22Rv1 (cell line): ENCODE measurements around the gene POU2F2.

Source experiments
- ZFX ChIP-seq: fragments of 450-650 bp; IDR thresholded peaks from 2 replicates; pipeline ENCODE4 v1.6.1; 2017; ENCODE audit warnings: antibody characterized with exemption, borderline replicate concordance
- TF ChIP-seq, protein P1 (sequence below): fragments of 450-650 bp; IDR thresholded peaks from 2 replicates; pipeline ENCODE4 v1.5.1; 2017; ENCODE audit warnings: mild to moderate bottlenecking

DNA sequence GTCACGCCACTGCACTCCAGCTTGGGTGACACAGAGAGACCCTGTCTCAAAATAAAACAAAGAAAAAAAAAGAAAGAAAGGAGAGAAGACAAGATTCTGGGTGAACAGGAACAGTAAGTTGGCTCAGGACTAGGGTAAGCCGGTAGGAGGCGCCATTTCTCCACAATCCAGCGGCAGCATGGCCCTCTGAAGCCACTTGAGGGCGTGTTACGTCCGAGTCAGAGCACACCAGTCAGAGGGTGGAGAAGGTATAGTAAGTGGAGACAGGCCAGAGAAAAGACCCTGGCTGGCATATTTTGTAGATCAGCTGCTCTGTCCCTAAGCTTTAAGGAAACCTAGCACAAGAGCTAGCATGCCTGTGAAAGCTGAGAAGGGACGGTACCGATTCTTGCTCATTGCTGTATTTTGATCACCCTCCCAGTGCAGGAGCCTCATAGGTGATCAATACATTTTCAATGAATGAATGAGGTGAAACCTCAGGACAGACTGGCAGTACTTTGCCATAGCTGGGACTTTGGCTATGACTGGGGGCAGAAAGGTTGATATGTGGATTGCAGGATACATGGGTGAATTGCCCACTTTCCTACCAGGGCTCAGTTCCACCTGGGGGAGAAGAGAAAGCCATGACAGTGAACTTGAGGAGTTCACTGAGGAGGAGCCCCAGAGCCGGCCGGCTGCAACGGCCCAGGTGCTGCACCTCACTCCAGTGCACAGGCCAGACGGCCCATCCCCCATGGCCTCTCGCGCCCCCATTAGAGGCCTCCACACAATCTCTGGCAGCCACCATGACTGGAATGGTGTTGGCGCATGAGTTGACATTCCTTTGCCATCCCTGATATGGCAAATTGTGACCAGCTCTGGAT, 23.5 kb downstream of the POU2F2 start:
- TF ChIP-seq, protein P1, sequence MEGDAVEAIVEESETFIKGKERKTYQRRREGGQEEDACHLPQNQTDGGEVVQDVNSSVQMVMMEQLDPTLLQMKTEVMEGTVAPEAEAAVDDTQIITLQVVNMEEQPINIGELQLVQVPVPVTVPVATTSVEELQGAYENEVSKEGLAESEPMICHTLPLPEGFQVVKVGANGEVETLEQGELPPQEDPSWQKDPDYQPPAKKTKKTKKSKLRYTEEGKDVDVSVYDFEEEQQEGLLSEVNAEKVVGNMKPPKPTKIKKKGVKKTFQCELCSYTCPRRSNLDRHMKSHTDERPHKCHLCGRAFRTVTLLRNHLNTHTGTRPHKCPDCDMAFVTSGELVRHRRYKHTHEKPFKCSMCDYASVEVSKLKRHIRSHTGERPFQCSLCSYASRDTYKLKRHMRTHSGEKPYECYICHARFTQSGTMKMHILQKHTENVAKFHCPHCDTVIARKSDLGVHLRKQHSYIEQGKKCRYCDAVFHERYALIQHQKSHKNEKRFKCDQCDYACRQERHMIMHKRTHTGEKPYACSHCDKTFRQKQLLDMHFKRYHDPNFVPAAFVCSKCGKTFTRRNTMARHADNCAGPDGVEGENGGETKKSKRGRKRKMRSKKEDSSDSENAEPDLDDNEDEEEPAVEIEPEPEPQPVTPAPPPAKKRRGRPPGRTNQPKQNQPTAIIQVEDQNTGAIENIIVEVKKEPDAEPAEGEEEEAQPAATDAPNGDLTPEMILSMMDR, result peak; percentile 99
- TF ChIP-seq ZFX, result no peak
